ENCODE data around the gene HMOX1. TPM values are rescaled to one million over a fixed set of nuclear protein-coding genes. Genes with fewer than 3 reads are reported as not detected.

Gene HMOX1, protein sequence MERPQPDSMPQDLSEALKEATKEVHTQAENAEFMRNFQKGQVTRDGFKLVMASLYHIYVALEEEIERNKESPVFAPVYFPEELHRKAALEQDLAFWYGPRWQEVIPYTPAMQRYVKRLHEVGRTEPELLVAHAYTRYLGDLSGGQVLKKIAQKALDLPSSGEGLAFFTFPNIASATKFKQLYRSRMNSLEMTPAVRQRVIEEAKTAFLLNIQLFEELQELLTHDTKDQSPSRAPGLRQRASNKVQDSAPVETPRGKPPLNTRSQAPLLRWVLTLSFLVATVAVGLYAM
- 100 to 1,000 TPM in 2 of 9 donors, 10 to 100 TPM in 7; 19.3 to 578 (median 55.0) TPM for total RNA-seq
- polyA plus RNA-seq, result 10 to 100 TPM; 15.4 to 27.6 (median 27.3) TPM
- long read RNA-seq, donor 1, partial matches to known transcripts, result 0 of 1 reads
- long read RNA-seq, donor 1, other reads (novel, unspliced or antisense), result 0 of 1 reads
- long read RNA-seq, donor 2, transcript HMOX1-201 (5 exons, 1,822 nt), result major isoform, 7 of 12 reads
- long read RNA-seq, donor 2, partial matches to known transcripts, result 5 of 12 reads
- long read RNA-seq, donor 2, other reads (novel, unspliced or antisense), result 0 of 12 reads
- long read RNA-seq, donor 3, partial matches to known transcripts, result 0 of 2 reads
- long read RNA-seq, donor 3, other reads (novel, unspliced or antisense), result 0 of 2 reads
- long read RNA-seq, donor 4, transcript HMOX1-201 (5 exons, 1,822 nt), result major isoform, 29 of 42 reads
- long read RNA-seq, donor 4, partial matches to known transcripts, result 11 of 42 reads
- long read RNA-seq, donor 4, other reads (novel, unspliced or antisense), result 2 of 42 reads
- long read RNA-seq, donor 5, transcript HMOX1-201 (5 exons, 1,822 nt), result major isoform, 117 of 134 reads
- long read RNA-seq, donor 5, partial matches to known transcripts, result 15 of 134 reads
- long read RNA-seq, donor 5, other reads (novel, unspliced or antisense), result 2 of 134 reads
- long read RNA-seq, donor 6, transcript HMOX1-201 (5 exons, 1,822 nt), result major isoform, 7 of 10 reads
- long read RNA-seq, donor 6, partial matches to known transcripts, result 3 of 10 reads
- long read RNA-seq, donor 6, other reads (novel, unspliced or antisense), result 0 of 10 reads
- long read RNA-seq, donor 7, partial matches to known transcripts, result 0 of 1 reads
- long read RNA-seq, donor 7, other reads (novel, unspliced or antisense), result 0 of 1 reads
- long read RNA-seq, donor 8, partial matches to known transcripts, result 0 of 4 reads
- long read RNA-seq, donor 8, other reads (novel, unspliced or antisense), result 0 of 4 reads
- long read RNA-seq, donor 9, partial matches to known transcripts, result 0 of 1 reads
- long read RNA-seq, donor 9, other reads (novel, unspliced or antisense), result 0 of 1 reads
- long read RNA-seq, donor 10, partial matches to known transcripts, result 0 of 2 reads
- long read RNA-seq, donor 10, other reads (novel, unspliced or antisense), result 0 of 2 reads

DNA sequence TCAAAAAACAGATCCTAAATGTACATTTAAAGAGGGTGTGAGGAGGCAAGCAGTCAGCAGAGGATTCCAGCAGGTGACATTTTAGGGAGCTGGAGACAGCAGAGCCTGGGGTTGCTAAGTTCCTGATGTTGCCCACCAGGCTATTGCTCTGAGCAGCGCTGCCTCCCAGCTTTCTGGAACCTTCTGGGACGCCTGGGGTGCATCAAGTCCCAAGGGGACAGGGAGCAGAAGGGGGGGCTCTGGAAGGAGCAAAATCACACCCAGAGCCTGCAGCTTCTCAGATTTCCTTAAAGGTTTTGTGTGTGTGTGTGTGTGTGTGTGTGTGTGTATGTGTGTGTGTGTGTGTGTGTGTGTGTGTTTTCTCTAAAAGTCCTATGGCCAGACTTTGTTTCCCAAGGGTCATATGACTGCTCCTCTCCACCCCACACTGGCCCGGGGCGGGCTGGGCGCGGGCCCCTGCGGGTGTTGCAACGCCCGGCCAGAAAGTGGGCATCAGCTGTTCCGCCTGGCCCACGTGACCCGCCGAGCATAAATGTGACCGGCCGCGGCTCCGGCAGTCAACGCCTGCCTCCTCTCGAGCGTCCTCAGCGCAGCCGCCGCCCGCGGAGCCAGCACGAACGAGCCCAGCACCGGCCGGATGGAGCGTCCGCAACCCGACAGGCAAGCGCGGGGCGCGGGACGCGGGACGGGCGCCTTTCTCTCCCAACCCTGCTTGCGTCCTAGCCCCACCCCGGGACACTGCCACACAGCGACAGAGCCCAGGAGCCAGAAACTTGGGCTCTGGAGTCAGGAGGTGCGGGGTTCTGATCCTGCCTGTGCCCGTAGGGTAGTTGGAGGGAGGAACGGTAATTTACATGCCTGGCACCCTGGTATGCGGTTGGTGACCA is at the start of gene HMOX1:
TSS of gene HMOX1 (plus strand) at position 560 of the 887 bp plus-strand sequence. CDS start at position 638, 78 bp downstream.
- peaks cover 32 to 40% of the 10 kb centered on the region in 2 donors for H3K4me1 ChIP-seq (replicated peaks in 1 of 2)
- WGBS, 4 donors, result 3 to 8% (median 5%) methylated on average over 4 to 47 of the region's 47 CpGs

DNA sequence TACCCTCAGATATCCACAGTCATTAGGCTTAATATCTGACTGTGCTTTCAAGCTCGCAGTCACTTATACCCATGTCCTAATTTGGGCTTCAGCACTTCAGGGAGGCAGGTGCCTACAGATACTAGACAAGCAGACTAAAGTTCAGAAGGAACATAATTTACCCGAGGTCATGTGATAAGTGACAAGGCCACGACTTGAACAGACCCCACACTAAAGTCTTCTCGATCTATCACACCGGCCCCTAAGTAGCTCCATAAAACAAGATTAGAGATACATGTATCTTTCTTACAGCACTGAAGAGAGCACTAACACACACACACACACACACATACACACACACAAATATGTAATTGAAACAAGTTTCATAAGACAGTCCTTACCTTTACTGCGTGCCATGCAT is 48.6 kb upstream of the HMOX1 start:
- Histone ChIP-seq H3K4me1 (replicated peaks in 1 of 2) (peaks cover 35 to 51% of the 10 kb centered on the region in 2 donors), H3K27ac (no peak overlapping the region), H3K27me3 (no peaks in the 10 kb centered on the region), H3K36me3 (replicated peaks in 1 of 2) (peaks cover 0 to 86% of the 10 kb centered on the region in 2 donors), H3K4me3 (no peak overlapping the region), H3K9me3 (replicated peaks in 1 of 3) (no peaks in the 10 kb centered on the region)
- TF ChIP-seq, protein P1, sequence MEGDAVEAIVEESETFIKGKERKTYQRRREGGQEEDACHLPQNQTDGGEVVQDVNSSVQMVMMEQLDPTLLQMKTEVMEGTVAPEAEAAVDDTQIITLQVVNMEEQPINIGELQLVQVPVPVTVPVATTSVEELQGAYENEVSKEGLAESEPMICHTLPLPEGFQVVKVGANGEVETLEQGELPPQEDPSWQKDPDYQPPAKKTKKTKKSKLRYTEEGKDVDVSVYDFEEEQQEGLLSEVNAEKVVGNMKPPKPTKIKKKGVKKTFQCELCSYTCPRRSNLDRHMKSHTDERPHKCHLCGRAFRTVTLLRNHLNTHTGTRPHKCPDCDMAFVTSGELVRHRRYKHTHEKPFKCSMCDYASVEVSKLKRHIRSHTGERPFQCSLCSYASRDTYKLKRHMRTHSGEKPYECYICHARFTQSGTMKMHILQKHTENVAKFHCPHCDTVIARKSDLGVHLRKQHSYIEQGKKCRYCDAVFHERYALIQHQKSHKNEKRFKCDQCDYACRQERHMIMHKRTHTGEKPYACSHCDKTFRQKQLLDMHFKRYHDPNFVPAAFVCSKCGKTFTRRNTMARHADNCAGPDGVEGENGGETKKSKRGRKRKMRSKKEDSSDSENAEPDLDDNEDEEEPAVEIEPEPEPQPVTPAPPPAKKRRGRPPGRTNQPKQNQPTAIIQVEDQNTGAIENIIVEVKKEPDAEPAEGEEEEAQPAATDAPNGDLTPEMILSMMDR (IDR thresholded peaks at IDR 0.05), result no peak
- no peak for TF ChIP-seq POLR2A (IDR thresholded peaks at IDR 0.05)
- no peak for DNase-seq
- intact Hi-C loops (cut with DNase I), result no loop called here
- 67 to 78% (median 74%) methylated on average over 6 of the region's 6 CpGs for WGBS, 4 donors

More for the DNA sequence above, at the start of gene HMOX1:
- peak; percentile 89 to 97 (median 95) for DNase-seq
- Histone ChIP-seq H3K27ac (peak within 1 kb of the TSS in 4 of 5 donors; percentile 6 to 85 (median 66)), H3K9me3 (replicated peaks in 1 of 3) (no peaks in the 10 kb centered on the region), H3K4me3 (peak within 1 kb of the TSS in 3 of 4 donors; percentile 58 to 68 (median 60)), H3K27me3 (no peaks in the 10 kb centered on the region), H3K36me3 (replicated peaks in 1 of 2) (peaks cover 0 to 20% of the 10 kb centered on the region in 2 donors)
- peak; percentile 87 to 89 for TF ChIP-seq POLR2A (IDR thresholded peaks at IDR 0.05)
- TF ChIP-seq, protein P1 (IDR thresholded peaks at IDR 0.05), result no peak
- intact Hi-C loops (cut with DNase I), result no loop called here

DNA sequence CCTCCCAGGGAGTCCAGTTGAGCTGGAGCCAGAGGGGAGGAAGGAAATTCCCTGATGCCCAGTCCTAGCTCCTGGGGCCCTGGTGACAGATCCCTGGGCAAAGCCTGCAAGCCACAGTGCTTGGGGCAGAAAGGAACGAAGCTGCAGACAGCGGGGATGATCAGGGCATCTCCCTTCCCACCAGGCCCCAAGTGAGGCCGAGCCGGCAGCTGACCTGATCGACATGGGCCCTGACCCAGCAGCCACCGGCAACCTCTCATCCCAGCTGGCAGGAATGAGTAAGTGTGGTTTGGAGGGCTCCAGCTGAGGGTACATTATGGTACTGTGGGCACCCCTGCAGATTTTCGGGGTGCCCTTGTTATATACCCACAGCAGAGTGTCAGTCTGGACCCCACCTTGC is 47.7 kb upstream of the HMOX1 start:
- no peak overlapping the region for H3K27ac ChIP-seq
- peaks cover 34 to 49% of the 10 kb centered on the region in 2 donors for H3K4me1 ChIP-seq (replicated peaks in 1 of 2)
- H3K9me3 ChIP-seq (replicated peaks in 1 of 3), result no peaks in the 10 kb centered on the region
- no peaks in the 10 kb centered on the region for H3K27me3 ChIP-seq
- intact Hi-C loops (cut with DNase I), result no loop called here
- 88 to 97% (median 92%) methylated on average over 2 to 7 of the region's 7 CpGs for WGBS, 4 donors
- no peak overlapping the region for H3K4me3 ChIP-seq
- no peak for TF ChIP-seq POLR2A (IDR thresholded peaks at IDR 0.05)
- TF ChIP-seq, protein P1 (IDR thresholded peaks at IDR 0.05), result no peak
- H3K36me3 ChIP-seq (replicated peaks in 1 of 2), result peaks cover 0 to 83% of the 10 kb centered on the region in 2 donors
- no peak for DNase-seq

Measured in adrenal gland (tissue), 19 donors.